ENCODE data around the gene GAA.

Gene GAA

DNA sequence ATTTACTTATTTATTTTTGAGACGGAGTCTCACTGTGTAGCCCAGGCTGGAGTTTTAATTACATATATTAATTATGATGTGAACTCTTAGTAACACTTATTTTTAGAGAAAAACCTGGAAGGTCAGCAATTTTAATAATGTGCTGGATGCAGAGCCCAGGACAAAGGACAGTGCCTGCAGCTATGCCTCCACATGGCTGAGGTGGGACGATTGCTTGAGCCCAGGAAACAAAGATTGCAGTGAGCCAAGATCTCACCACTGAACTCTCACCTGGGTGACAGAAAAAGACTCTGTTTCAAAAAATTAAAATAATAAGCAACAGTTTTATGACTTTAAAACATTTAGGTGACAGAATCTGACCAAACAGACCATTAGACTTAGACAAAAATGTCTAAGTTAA is 57.5 kb downstream of the GAA start:
- Histone ChIP-seq H3K27ac (ENCODE audit: low read depth, low read length, poor library complexity, severe bottlenecking) (no peak overlapping the region), H2AFZ (ENCODE audit: low read length) (no peak overlapping the region), H3K9me3 (ENCODE audit: low read length) (peaks cover 14% of the 10 kb centered on the region), H3K36me3 (ENCODE audit: insufficient read depth, low read length) (no peaks in the 10 kb centered on the region), H3K4me3 (ENCODE audit: low read depth, low read length, poor library complexity, severe bottlenecking) (no peak overlapping the region), H3K4me1 (ENCODE audit: insufficient read depth, low read length, severe bottlenecking) (peaks cover 12% of the 10 kb centered on the region), H3K4me2 (ENCODE audit: low read length) (no peak overlapping the region), H3K79me2 (ENCODE audit: insufficient read depth, low read length) (no peaks in the 10 kb centered on the region), H3F3A (ENCODE audit: insufficient read depth, low read length) (no peaks in the 10 kb centered on the region), H3K9me2 (ENCODE audit: low read depth, low read length) (no peaks in the 10 kb centered on the region), H4K20me1 (ENCODE audit: insufficient read depth, low read length) (no peaks in the 10 kb centered on the region), H3K27me3 (ENCODE audit: insufficient read depth, low read length) (no peaks in the 10 kb centered on the region), H3K9ac (ENCODE audit: low read length) (no peak overlapping the region)
- TF ChIP-seq, protein P1, sequence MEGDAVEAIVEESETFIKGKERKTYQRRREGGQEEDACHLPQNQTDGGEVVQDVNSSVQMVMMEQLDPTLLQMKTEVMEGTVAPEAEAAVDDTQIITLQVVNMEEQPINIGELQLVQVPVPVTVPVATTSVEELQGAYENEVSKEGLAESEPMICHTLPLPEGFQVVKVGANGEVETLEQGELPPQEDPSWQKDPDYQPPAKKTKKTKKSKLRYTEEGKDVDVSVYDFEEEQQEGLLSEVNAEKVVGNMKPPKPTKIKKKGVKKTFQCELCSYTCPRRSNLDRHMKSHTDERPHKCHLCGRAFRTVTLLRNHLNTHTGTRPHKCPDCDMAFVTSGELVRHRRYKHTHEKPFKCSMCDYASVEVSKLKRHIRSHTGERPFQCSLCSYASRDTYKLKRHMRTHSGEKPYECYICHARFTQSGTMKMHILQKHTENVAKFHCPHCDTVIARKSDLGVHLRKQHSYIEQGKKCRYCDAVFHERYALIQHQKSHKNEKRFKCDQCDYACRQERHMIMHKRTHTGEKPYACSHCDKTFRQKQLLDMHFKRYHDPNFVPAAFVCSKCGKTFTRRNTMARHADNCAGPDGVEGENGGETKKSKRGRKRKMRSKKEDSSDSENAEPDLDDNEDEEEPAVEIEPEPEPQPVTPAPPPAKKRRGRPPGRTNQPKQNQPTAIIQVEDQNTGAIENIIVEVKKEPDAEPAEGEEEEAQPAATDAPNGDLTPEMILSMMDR (IDR thresholded peaks at IDR 0.05; ENCODE audit: low read length) = no peak
- TF ChIP-seq EZH2 (IDR thresholded peaks at IDR 0.05; ENCODE audit: borderline replicate concordance, low read length) = no peak

DNA sequence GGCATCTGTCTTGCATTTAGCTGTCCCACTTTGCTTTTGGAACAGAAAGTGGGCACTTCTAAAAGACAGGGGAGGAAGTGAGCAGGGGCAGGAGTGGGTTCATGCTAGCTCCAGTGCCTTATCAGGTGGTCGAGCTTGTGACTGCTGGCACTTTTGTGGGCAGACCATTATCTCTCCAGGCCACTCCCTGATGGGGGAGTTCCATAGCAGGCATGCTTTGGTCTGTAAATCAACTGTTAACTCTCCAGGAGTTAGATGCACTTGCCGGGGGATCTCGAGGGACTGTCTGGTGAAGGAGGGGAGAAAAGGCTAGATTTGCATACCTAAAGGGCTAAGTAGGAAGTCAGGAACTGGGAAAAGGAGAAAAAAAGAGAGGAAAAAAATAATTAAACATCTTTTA is 59.2 kb downstream of the GAA start:
- TF ChIP-seq EZH2 (IDR thresholded peaks at IDR 0.05; ENCODE audit: borderline replicate concordance, low read length) = no peak
- TF ChIP-seq, protein P1 (IDR thresholded peaks at IDR 0.05; ENCODE audit: low read length) = no peak
- Histone ChIP-seq H2AFZ (ENCODE audit: low read length) (no peak overlapping the region), H3K27me3 (ENCODE audit: insufficient read depth, low read length) (no peaks in the 10 kb centered on the region; the same call in 1 of the 2 replicates), H3K79me2 (ENCODE audit: insufficient read depth, low read length) (no peaks in the 10 kb centered on the region), H3F3A (ENCODE audit: insufficient read depth, low read length) (no peaks in the 10 kb centered on the region), H3K9ac (ENCODE audit: low read length) (no peak overlapping the region), H3K27ac (ENCODE audit: low read depth, low read length, poor library complexity, severe bottlenecking) (no peak overlapping the region), H3K4me3 (ENCODE audit: low read depth, low read length, poor library complexity, severe bottlenecking) (no peak overlapping the region), H3K36me3 (ENCODE audit: insufficient read depth, low read length) (no peaks in the 10 kb centered on the region), H3K4me2 (ENCODE audit: low read length) (no peak overlapping the region), H4K20me1 (ENCODE audit: insufficient read depth, low read length) (no peaks in the 10 kb centered on the region), H3K4me1 (ENCODE audit: insufficient read depth, low read length, severe bottlenecking) (peaks cover 4% of the 10 kb centered on the region), H3K9me3 (ENCODE audit: low read length) (peaks cover 14% of the 10 kb centered on the region), H3K9me2 (ENCODE audit: low read depth, low read length) (no peaks in the 10 kb centered on the region)

DNA sequence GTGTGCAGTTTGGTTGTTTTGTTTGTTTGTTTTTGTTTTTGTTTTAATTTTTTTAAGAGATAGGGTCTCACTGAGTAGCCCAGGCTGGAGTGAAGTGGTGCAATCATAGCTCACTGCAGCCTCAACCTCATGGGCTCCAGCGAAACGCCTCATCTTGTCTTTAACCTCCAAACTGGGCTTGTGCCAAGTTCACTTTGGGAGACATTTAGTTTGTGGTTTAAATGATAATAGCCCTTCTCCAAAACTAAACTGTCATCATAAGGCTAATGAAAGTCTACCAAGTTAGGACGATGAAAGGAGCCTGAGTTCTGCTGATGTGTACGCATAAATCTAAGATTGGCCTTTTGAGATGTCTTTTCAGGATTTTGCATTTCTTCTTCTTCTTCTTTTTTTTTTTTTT is 62.0 kb downstream of the GAA start:
- H4K20me1 ChIP-seq (ENCODE audit: insufficient read depth, low read length) = no peaks in the 10 kb centered on the region
- H3K4me3 ChIP-seq (ENCODE audit: low read depth, low read length, poor library complexity, severe bottlenecking) = no peak overlapping the region
- TF ChIP-seq, protein P1 (IDR thresholded peaks at IDR 0.05; ENCODE audit: low read length) = no peak
- no peak for TF ChIP-seq EZH2 (IDR thresholded peaks at IDR 0.05; ENCODE audit: borderline replicate concordance, low read length)
- no peak overlapping the region for H3K27ac ChIP-seq (ENCODE audit: low read depth, low read length, poor library complexity, severe bottlenecking)
- H3K27me3 ChIP-seq (ENCODE audit: insufficient read depth, low read length) = no peaks in the 10 kb centered on the region; the same call in 1 of the 2 replicates
- no peak overlapping the region for H3K4me2 ChIP-seq (ENCODE audit: low read length)
- H2AFZ ChIP-seq (ENCODE audit: low read length) = no peak overlapping the region
- H3K79me2 ChIP-seq (ENCODE audit: insufficient read depth, low read length) = no peaks in the 10 kb centered on the region
- no peaks in the 10 kb centered on the region for H3K9me3 ChIP-seq (ENCODE audit: low read length)
- no peaks in the 10 kb centered on the region for H3K9me2 ChIP-seq (ENCODE audit: low read depth, low read length)
- H3K36me3 ChIP-seq (ENCODE audit: insufficient read depth, low read length) = no peaks in the 10 kb centered on the region
- H3F3A ChIP-seq (ENCODE audit: insufficient read depth, low read length) = no peaks in the 10 kb centered on the region
- peaks cover 4% of the 10 kb centered on the region for H3K4me1 ChIP-seq (ENCODE audit: insufficient read depth, low read length, severe bottlenecking)
- H3K9ac ChIP-seq (ENCODE audit: low read length) = no peak overlapping the region

Measured in OCI-LY1 (cell line).